NCI-H1930 (cell line): Measurements from ENCODE around the gene GSN.

Experiments used
- DNase-seq, 2 experiments: peaks; one replicate each; lab custom pipeline; 2025; lab: John Stamatoyannopoulos, UW

GSN gene

DNA sequence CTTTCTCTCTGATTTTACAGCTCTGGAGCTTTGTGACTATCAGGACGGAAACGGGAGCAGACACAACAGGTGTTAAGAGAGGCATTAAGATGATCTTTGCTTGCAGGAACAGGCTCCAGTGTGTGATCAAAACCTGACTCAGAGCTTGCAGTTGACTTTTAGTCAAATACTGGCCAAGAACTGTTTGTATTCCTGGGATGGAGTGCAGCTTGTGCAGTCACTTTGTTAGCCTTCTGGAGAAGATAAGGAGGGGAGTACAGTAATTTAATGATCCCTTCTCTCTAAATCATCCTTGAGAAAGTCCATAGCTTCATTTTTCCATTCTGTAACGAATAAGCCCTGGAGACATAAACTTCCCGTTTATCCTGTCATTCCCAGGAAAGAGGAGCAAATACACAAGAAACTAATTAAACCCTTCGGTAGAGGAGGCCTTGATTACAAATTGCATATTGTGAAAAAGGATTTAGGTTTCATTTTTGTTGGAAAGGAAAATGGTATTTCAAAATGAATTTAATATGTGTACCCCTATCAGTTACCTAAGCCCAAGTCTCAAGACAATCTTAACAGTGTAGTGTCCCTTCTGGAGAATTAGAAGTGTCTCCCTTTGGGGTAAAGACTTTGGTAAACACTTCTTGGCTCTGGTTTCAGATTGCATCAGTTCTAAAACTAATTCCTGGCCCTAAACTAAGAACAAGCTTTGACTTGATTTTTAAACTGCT, 105.2 kb downstream of the GSN start:
- no peak for DNase-seq

DNA sequence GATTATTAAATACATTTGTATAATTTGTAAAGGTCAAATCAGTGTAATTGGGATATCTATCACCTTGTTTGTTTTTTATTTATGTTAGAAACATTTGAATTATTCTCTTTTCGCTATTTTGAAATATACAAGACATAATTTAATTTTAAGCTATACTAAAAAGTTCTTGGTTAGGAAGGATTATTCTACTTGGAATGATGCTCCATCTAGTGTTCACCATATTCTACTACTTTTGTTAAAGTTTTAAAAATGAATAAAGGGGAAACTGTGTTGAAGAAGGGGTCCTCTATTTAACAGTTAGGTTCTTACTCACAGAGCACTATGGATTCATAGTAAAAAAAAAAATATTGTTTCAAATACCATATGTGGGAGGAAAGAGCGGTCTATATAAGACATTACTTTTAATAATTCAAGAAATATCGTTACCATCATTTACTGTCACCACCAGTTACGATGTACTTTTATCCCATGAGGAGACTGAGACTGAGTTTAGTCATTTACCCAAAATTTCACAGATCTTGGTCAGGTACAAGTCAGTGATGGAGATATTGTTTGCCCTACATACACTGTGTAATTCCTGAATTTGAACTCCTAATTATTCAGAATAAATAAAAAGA, 108.4 kb downstream of the GSN start:
- DNase-seq = no peak

GRCh38 chr9:121380846-121381245, 112.9 kb downstream of the GSN start:
- DNase-seq = no peak
